ENCODE data around the gene CENPF.

- peak in 4 of 6 experiments; percentile 3 to 55 (median 31) for TF ChIP-seq CTCF (IDR thresholded peaks at IDR 0.05)
- peak in 1 of 4 donors; percentile 46 for TF ChIP-seq POLR2A (IDR thresholded peaks at IDR 0.05)
Observed at GRCh38 chr1:214602764-214603657, at the start of gene CENPF.

Data from esophagus squamous epithelium (tissue), 4 donors.